ENCODE data around the gene ANKRD63. TPM values are rescaled to one million over a fixed set of nuclear protein-coding genes. Genes with fewer than 3 reads are reported as not detected.

ANKRD63 gene
- total RNA-seq, 1 experiment from 2014 or later, result 0.46 TPM

DNA sequence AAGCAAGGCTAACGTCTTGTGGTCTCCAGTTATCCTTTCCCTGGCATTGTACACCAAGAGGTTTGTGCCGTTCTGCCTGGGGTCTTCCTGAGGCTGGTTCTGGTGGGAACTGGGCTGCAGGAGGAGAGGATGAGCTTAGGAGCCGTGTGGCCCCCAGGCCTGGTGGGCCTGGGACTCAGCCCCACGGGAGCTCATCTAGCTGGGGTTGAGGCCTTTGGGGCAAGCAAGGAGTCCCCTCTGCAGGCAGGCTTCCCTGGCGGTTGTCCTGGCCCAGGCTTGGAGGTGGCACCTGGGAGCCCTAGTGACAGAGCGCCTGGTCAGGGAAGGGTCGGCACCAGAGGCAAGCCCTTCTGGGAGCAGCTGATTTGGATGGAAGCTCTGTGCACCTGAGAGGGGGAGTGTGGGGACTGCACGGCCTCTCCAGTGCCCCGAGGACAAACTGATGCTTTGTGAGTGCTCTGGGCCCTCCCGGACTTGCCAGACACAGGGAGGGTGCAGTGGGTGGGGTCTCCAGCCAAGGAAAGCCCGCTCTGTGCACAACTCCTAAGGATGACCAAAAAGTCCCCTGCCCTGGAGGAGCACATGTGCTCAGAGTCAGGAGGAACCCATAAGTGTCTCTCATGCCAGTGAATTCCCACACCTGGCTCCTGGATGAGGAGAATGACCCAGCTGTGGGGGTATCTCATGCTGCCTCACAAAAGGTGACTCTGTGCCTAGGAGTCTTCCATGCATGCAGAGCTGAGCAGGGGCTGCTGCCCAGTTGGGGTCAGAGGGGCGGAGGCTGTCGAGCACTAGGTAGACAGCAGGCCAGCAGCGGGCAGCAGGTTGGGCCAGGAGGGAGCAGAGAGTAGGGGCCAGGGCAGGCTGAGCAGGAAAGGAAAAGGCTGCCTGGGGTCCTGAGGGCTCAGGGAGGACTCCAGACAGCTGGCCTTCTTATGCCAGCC lies 41.3 kb downstream of the ANKRD63 start:
- H2AK5ac ChIP-seq (ENCODE audit: insufficient read length, low read length), result no peak overlapping the region
- no peak for DNase-seq
- H2BK5ac ChIP-seq (ENCODE audit: insufficient read length, low read length), result no peak overlapping the region
- no peak overlapping the region for H2BK120ac ChIP-seq (ENCODE audit: low read depth, low read length, poor library complexity, severe bottlenecking)
- no peaks in the 10 kb centered on the region for H3K27me3 ChIP-seq (ENCODE audit: insufficient read depth, low read length)
- no peaks in the 10 kb centered on the region; the same call in 1 of the 2 replicates for H3K4me1 ChIP-seq (ENCODE audit: insufficient read depth, low read length)
- no peak overlapping the region for H3K9ac ChIP-seq (ENCODE audit: extremely low read depth, insufficient read length, low read length)
- no peak overlapping the region for H3K18ac ChIP-seq (ENCODE audit: insufficient read length, low read depth, low read length)
- Mint-ChIP-seq H3K27ac (peak overlapping the region in 1 of 3 experiments; percentile 74; a peak in 2 of 7 replicates), H3K9me3 (no peaks in the 10 kb centered on the region), H3K36me3 (ENCODE audit: insufficient read depth in 1 of 3, low read depth in 3 of 3) (peaks cover 0 to 2% (median 0%) of the 10 kb centered on the region in 3 experiments; a peak in 1 of 7 replicates), H3K4me3 (no peak overlapping the region), H3K27me3 (ENCODE audit: low read depth) (peaks cover 18% of the 10 kb centered on the region), H3K4me1 (peaks cover 32 to 33% of the 10 kb centered on the region in 2 experiments)
- H3K27ac ChIP-seq (ENCODE audit: insufficient read length, low read depth, low read length), result no peak overlapping the region
- H2AFZ ChIP-seq (ENCODE audit: low read length), result no peak overlapping the region
- H2BK15ac ChIP-seq (ENCODE audit: low read depth, low read length), result no peak overlapping the region
- H3T11ph ChIP-seq (ENCODE audit: low read length), result no peak overlapping the region
- H4K8ac ChIP-seq (replicated peaks; ENCODE audit: insufficient read length, low read depth, low read length), result no peak overlapping the region
- H4K5ac ChIP-seq (ENCODE audit: insufficient read length, low read depth, low read length), result no peak overlapping the region
- H2BK20ac ChIP-seq (ENCODE audit: low read depth, low read length, poor library complexity, severe bottlenecking), result no peak overlapping the region
- TF ChIP-seq, protein P1, sequence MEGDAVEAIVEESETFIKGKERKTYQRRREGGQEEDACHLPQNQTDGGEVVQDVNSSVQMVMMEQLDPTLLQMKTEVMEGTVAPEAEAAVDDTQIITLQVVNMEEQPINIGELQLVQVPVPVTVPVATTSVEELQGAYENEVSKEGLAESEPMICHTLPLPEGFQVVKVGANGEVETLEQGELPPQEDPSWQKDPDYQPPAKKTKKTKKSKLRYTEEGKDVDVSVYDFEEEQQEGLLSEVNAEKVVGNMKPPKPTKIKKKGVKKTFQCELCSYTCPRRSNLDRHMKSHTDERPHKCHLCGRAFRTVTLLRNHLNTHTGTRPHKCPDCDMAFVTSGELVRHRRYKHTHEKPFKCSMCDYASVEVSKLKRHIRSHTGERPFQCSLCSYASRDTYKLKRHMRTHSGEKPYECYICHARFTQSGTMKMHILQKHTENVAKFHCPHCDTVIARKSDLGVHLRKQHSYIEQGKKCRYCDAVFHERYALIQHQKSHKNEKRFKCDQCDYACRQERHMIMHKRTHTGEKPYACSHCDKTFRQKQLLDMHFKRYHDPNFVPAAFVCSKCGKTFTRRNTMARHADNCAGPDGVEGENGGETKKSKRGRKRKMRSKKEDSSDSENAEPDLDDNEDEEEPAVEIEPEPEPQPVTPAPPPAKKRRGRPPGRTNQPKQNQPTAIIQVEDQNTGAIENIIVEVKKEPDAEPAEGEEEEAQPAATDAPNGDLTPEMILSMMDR (conservative IDR thresholded peaks at IDR 0.05), result no peak
- H4K91ac ChIP-seq (ENCODE audit: insufficient read length, low read depth, low read length), result no peak overlapping the region
- no peak overlapping the region for H2BK12ac ChIP-seq (ENCODE audit: insufficient read length, low read depth, low read length)
- H3K23me2 ChIP-seq (ENCODE audit: insufficient read length, low read depth, low read length, poor library complexity, severe bottlenecking), result peaks cover 8% of the 10 kb centered on the region
- H4K20me1 ChIP-seq (ENCODE audit: control insufficient read depth, insufficient read depth, insufficient read length), result no peaks in the 10 kb centered on the region
- no peak overlapping the region; the same call in 1 of the 2 replicates for H3K14ac ChIP-seq (ENCODE audit: insufficient read depth, low read length)
- H3K4me2 ChIP-seq (ENCODE audit: insufficient read depth, insufficient read length, low read length), result no peak overlapping the region
- H3K56ac ChIP-seq (ENCODE audit: insufficient read length, low read depth, low read length), result no peak overlapping the region
- H3K9me3 ChIP-seq (ENCODE audit: control insufficient read depth, low read depth, low read length), result no peaks in the 10 kb centered on the region
- H3K4ac ChIP-seq (ENCODE audit: low read depth, low read length), result no peak overlapping the region
- WGBS (ENCODE audit: extremely low coverage, insufficient read length, low lambda C conversion rate), result no CpG with 5 or more reads among the region's 14 CpGs
- no peaks in the 10 kb centered on the region for H3K79me2 ChIP-seq (ENCODE audit: insufficient read depth, low read length)
- H3K23ac ChIP-seq (ENCODE audit: insufficient read length, low read depth, low read length), result no peak overlapping the region
- H3K79me1 ChIP-seq (ENCODE audit: insufficient read depth, low read depth, low read length, poor library complexity, severe bottlenecking), result no peaks in the 10 kb centered on the region
